CD4-positive, alpha-beta memory T cell (primary cell): Measurements from ENCODE around the gene AKAP17A. TPM values are rescaled to one million over a fixed set of nuclear protein-coding genes. Genes with fewer than 3 reads are reported as not detected.
"Not testable (repeated sequence)": the region's sequence is repeated elsewhere in the genome, so short reads cannot be mapped to it uniquely, and the experiment has no call there.

ENCODE experiments used
- CTCF ChIA-PET: fragments of 350-600 bp; sonication (Branson Sonifier 250); formaldehyde crosslinking; loops from one replicate; lab custom pipeline; 2021; ENCODE audit warnings: inconsistent platforms; ENCODE audit not compliant: partially characterized antibody; lab: Charles Lee
- POLR2A ChIA-PET: fragments of 350-600 bp; sonication (Branson Sonifier 250); formaldehyde crosslinking; loops from one replicate; lab custom pipeline; 2021; ENCODE audit not compliant: partially characterized antibody; lab: Charles Lee
- DNase-seq, 5 donors: peaks; one replicate each; pipeline versions ENCODE4 v3.0.0 to v3.0.0-alpha.2; 2020 to 2022; ENCODE audit warnings: mixed read lengths in 1 of 5
- H3K27ac ChIP-seq: one replicate; pipeline ENCODE4 v1.7.0; 2013; ENCODE audit warnings: low read depth, low read length
- H3K27me3 ChIP-seq: 2 replicates; pipeline ENCODE4 v1.7.0; 2013; ENCODE audit warnings: mild to moderate bottlenecking, low read length, moderate library complexity; ENCODE audit not compliant: insufficient read depth
- H3K36me3 ChIP-seq: 2 replicates; pipeline ENCODE4 v1.7.0; 2013; ENCODE audit warnings: mild to moderate bottlenecking, low read length, moderate library complexity; ENCODE audit not compliant: insufficient read depth
- H3K4me1 ChIP-seq: 2 replicates; pipeline ENCODE4 v1.7.0; 2013; ENCODE audit warnings: mild to moderate bottlenecking, low read length, moderate library complexity; ENCODE audit not compliant: insufficient read depth
- H3K4me3 ChIP-seq, 2 donors: one replicate each; pipeline ENCODE4 v1.7.0; 2013; ENCODE audit warnings: low read length in 2 of 2, mild to moderate bottlenecking in 1 of 2
- H3K9me3 ChIP-seq, 2 donors: one replicate each; pipeline ENCODE4 v1.7.0; 2013; ENCODE audit warnings: low read length in 2 of 2, control low read depth in 1 of 2; ENCODE audit not compliant: control insufficient read depth in 1 of 2
- H3K27ac Mint-ChIP-seq, 7 donors: one replicate each; pipeline ENCODE4 v1.8.0; 2020 to 2021; ENCODE audit warnings: mixed read lengths in 7 of 7, mild to moderate bottlenecking in 6 of 7, inconsistent platforms in 3 of 7, moderate library complexity in 3 of 7
- H3K27me3 Mint-ChIP-seq, 2 donors: one replicate each; pipeline ENCODE4 v1.8.0; 2020 to 2021; ENCODE audit warnings: mixed read lengths in 2 of 2
- H3K36me3 Mint-ChIP-seq, 2 donors: one replicate each; pipeline ENCODE4 v1.8.0; 2020 to 2021; ENCODE audit warnings: mixed read lengths in 2 of 2, inconsistent platforms in 1 of 2, mild to moderate bottlenecking in 1 of 2
- H3K4me1 Mint-ChIP-seq, 4 donors: one replicate each; pipeline ENCODE4 v1.8.0; 2020 to 2021; ENCODE audit warnings: mixed read lengths in 4 of 4, mild to moderate bottlenecking in 1 of 4
- H3K4me3 Mint-ChIP-seq, 8 donors: one replicate each; pipeline ENCODE4 v1.8.0; 2020 to 2021; ENCODE audit warnings: mixed read lengths in 8 of 8, mild to moderate bottlenecking in 7 of 8, moderate library complexity in 6 of 8, inconsistent platforms in 3 of 8
- H3K9me3 Mint-ChIP-seq, 8 donors: one replicate each; pipeline ENCODE4 v1.8.0; 2020 to 2021; ENCODE audit warnings: mixed read lengths in 8 of 8, mild to moderate bottlenecking in 5 of 8, inconsistent platforms in 3 of 8, moderate library complexity in 1 of 8
- intact Hi-C: fragments of 100-400 bp; cut with micrococcal nuclease; formaldehyde crosslinking; loops from one replicate; pipeline ENCODE4 v1.15.1; 2023
- polyA plus RNA-seq, 2 donors: library from polyadenylated mRNA; unstranded; fragments of 300-500 nt; fragmentation: Illumina TruSeq; gene quantifications; one replicate each; pipeline ENCODE4 v1.2.3, GENCODE V29; 2021
- total RNA-seq, 2 experiments: library from RNA; stranded (reverse); gene quantifications; one replicate each; pipeline ENCODE4 v1.2.3, GENCODE V29; 2021

Gene AKAP17A
- total and polyA plus RNA-seq, 4 experiments from 2014 or later: 12.7 to 150 (median 95.2) TPM

- no peaks in the 10 kb centered on the region for H3K36me3 Mint-ChIP-seq
- Histone ChIP-seq H3K27ac (no peak overlapping the region), H3K9me3 (no peaks in the 10 kb centered on the region), H3K4me1 (no peaks in the 10 kb centered on the region), H3K4me3 (no peak overlapping the region), H3K27me3 (no peaks in the 10 kb centered on the region), H3K36me3 (no peaks in the 10 kb centered on the region)
- H3K27ac Mint-ChIP-seq: no peak overlapping the region
- POLR2A ChIA-PET: no interaction called here
- no peaks in the 10 kb centered on the region for H3K9me3 Mint-ChIP-seq
- no peak for DNase-seq
- H3K27me3 Mint-ChIP-seq: no peaks in the 10 kb centered on the region
- intact Hi-C loops: no loop called here
- H3K4me1 Mint-ChIP-seq: no peaks in the 10 kb centered on the region
- CTCF ChIA-PET: no interaction called here
- no peak overlapping the region for H3K4me3 Mint-ChIP-seq
Measured at GRCh38 chrX:1610736-1611135, 19.3 kb downstream of the AKAP17A start.

DNA sequence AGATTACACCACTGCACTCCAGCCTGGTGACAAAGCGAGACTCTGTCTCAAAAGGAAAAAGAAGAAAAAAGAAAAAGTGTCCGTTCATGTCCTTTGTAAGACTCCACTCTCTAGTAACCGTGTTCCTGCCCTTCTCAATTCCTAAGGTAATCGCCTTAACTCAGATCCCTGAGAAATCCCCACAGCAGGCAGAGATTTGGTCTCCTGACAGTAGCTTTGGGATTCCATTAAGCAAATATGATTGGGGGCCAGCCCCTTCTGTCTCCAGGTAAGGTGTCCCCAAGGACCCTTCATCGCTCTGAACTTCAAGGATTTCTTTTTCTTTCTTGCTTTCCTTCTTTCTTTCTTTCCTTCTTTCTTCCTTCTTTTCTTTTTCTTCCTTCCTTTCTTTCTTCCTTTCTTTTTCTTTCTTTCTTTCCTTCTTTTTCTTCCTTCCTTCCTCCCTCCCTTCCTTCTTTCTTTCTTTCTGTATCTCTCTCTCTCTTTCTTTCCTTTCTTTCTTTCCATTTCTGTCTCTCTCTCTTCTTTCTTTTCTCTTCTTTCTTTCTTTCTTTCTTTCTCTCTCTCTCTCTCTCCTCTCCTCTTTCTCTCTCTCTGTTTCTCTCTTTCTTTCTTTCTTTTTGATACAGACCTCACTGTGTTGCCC is 21.4 kb downstream of the AKAP17A start:
- Histone ChIP-seq H3K27ac (no peak overlapping the region), H3K9me3 (no peaks in the 10 kb centered on the region), H3K4me1 (no peaks in the 10 kb centered on the region), H3K27me3 (no peaks in the 10 kb centered on the region), H3K4me3 (no peak overlapping the region), H3K36me3 (no peaks in the 10 kb centered on the region)
- H3K4me1 Mint-ChIP-seq: no peaks in the 10 kb centered on the region
- CTCF ChIA-PET: no interaction called here
- no peaks in the 10 kb centered on the region for H3K9me3 Mint-ChIP-seq
- POLR2A ChIA-PET: no interaction called here
- H3K27ac Mint-ChIP-seq: peak overlapping the region in 2 of 7 donors; percentile 29 to 61
- intact Hi-C loops: no loop called here
- DNase-seq: no peak
- no peaks in the 10 kb centered on the region for H3K27me3 Mint-ChIP-seq
- no peak overlapping the region for H3K4me3 Mint-ChIP-seq
- H3K36me3 Mint-ChIP-seq: no peaks in the 10 kb centered on the region

- Histone ChIP-seq H3K36me3 (no peaks in the 10 kb centered on the region), H3K9me3 (no peaks in the 10 kb centered on the region), H3K4me3 (no peak within 1 kb of the TSS), H3K4me1 (no peaks in the 10 kb centered on the region), H3K27ac (no peak within 1 kb of the TSS), H3K27me3 (no peaks in the 10 kb centered on the region)
- no peak within 1 kb of the TSS for H3K27ac Mint-ChIP-seq
- POLR2A ChIA-PET: no interaction called here
- no peak within 1 kb of the TSS for H3K4me3 Mint-ChIP-seq
- CTCF ChIA-PET: no interaction called here
- no peak for DNase-seq
- no peaks in the 10 kb centered on the region for H3K27me3 Mint-ChIP-seq
- H3K9me3 Mint-ChIP-seq: no peaks in the 10 kb centered on the region
- intact Hi-C loops: no loop called here
- H3K4me1 Mint-ChIP-seq: no peaks in the 10 kb centered on the region
- H3K36me3 Mint-ChIP-seq: no peaks in the 10 kb centered on the region
Measured at GRCh38 chrX:1614927-1615326, 23.5 kb downstream of the AKAP17A start, which contains the start of gene ASMT. Gene ASMT, plus strand, starts transcription at chrX:1615059. Its CDS starts 141 bp downstream, at chrX:1615200.

GRCh38 chrX:1618689-1619088 is 27.3 kb downstream of the AKAP17A start:
- Mint-ChIP-seq H3K9me3 (no peaks in the 10 kb centered on the region), H3K27ac (no peak overlapping the region), H3K4me3 (no peak overlapping the region), H3K27me3 (no peaks in the 10 kb centered on the region), H3K4me1 (peaks cover 4 to 21% (median 7%) of the 10 kb centered on the region in 4 donors), H3K36me3 (no peaks in the 10 kb centered on the region)
- Histone ChIP-seq H3K27ac (no peak overlapping the region), H3K27me3 (no peaks in the 10 kb centered on the region), H3K4me1 (peaks cover 11% of the 10 kb centered on the region), H3K9me3 (no peaks in the 10 kb centered on the region), H3K36me3 (no peaks in the 10 kb centered on the region), H3K4me3 (no peak overlapping the region)
- no peak for DNase-seq
- intact Hi-C loops: no loop called here
- POLR2A ChIA-PET: no interaction called here
- CTCF ChIA-PET: no interaction called here

DNA sequence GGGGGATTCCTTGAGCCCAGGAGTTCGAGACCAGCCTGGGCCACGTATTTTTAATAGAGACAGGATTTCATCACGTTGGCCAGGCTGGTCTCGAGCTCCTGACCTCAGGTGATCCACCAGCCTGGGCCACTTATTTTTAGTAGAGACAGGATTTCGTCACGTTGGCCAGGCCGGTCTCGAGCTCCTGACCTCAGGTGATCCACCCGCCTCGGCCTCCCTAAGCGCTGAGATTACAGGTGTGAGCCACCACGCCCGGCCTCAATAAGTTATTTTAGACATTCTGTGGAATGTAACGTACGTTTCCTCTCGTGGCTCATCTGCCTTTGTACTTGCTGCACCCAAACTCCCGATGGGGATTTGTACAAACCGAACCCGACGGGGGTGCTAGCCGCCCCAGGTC is 32.3 kb downstream of the AKAP17A start:
- Histone ChIP-seq H3K4me3 (no peak overlapping the region), H3K9me3 (no peaks in the 10 kb centered on the region), H3K27ac (no peak overlapping the region), H3K36me3 (no peaks in the 10 kb centered on the region), H3K4me1 (peaks cover 11% of the 10 kb centered on the region), H3K27me3 (no peaks in the 10 kb centered on the region)
- Mint-ChIP-seq H3K4me1 (peaks cover 4 to 21% (median 7%) of the 10 kb centered on the region in 4 donors), H3K27ac (no peak overlapping the region), H3K9me3 (no peaks in the 10 kb centered on the region), H3K4me3 (peak overlapping the region in 1 of 8 donors; percentile 43), H3K36me3 (no peaks in the 10 kb centered on the region), H3K27me3 (peaks cover 0 to 5% of the 10 kb centered on the region in 2 donors)
- intact Hi-C loops: no loop called here
- DNase-seq: no peak
- POLR2A ChIA-PET: no interaction called here
- CTCF ChIA-PET: no interaction called here

- H3K4me3 Mint-ChIP-seq, H3K27ac ChIP-seq, H3K27me3 Mint-ChIP-seq, H3K36me3 Mint-ChIP-seq, H3K36me3 ChIP-seq, intact Hi-C loops, CTCF ChIA-PET, H3K9me3 Mint-ChIP-seq, H3K27me3 ChIP-seq, POLR2A ChIA-PET, H3K27ac Mint-ChIP-seq, H3K4me3 ChIP-seq, H3K9me3 ChIP-seq, DNase-seq: not testable (repeated sequence)
- peaks cover 4 to 21% (median 7%) of the 10 kb centered on the region in 4 donors for H3K4me1 Mint-ChIP-seq
- peaks cover 11% of the 10 kb centered on the region for H3K4me1 ChIP-seq
Measured at GRCh38 chrX:1624158-1624860, 32.9 kb downstream of the AKAP17A start.

DNA sequence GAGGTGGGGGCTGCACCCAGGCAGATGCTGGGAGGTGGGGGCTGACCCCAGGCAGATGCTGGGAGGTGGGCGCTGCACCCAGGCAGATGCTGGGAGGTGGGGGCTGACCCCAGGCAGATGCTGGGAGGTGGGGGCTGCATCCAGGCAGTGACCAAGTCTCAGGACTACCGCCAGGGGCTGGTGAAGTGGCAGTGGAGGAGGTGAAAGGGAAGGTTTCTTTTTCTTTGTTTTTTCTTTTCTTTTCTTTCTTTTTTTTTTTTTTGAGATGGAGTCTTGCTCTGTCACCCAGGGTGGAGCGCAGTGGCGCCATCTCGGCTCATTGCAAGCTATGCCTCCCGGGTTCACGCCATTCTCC is 33.4 kb downstream of the AKAP17A start:
- DNase-seq, H3K4me3 ChIP-seq, H3K36me3 ChIP-seq, H3K27ac Mint-ChIP-seq, H3K9me3 ChIP-seq, H3K36me3 Mint-ChIP-seq, H3K27me3 Mint-ChIP-seq, H3K4me3 Mint-ChIP-seq, CTCF ChIA-PET, H3K27ac ChIP-seq, H3K27me3 ChIP-seq, intact Hi-C loops, H3K9me3 Mint-ChIP-seq, POLR2A ChIA-PET: not testable (repeated sequence)
- H3K4me1 Mint-ChIP-seq: peaks cover 4 to 21% (median 7%) of the 10 kb centered on the region in 4 donors
- peaks cover 11% of the 10 kb centered on the region for H3K4me1 ChIP-seq
